Mucosa of descending colon (tissue), 3 donors: ENCODE data around the gene UNC5B. TPM values are rescaled to one million over a fixed set of nuclear protein-coding genes. Genes with fewer than 3 reads are reported as not detected.

Experiments
- ATAC-seq: fragments of 200-7000 bp; cut with Tn5 transposase; one replicate; pipeline ENCODE4 v1.9.1; 2020; ENCODE audit warnings: mild to moderate bottlenecking, moderate library complexity
- DNase-seq, 3 donors: peaks; one replicate each; pipeline ENCODE4 v3.0.0-alpha.2; 2020
- H3K36me3 ChIP-seq: fragments of 200-600 bp; one replicate; pipeline ENCODE4 v1.8.0; 2021; ENCODE audit warnings: low read depth, mild to moderate bottlenecking
- H3K4me1 ChIP-seq: fragments of 200-600 bp; one replicate; pipeline ENCODE4 v1.8.0; 2021; ENCODE audit warnings: low read depth, mild to moderate bottlenecking
- H3K4me3 ChIP-seq: fragments of 200-600 bp; one replicate; pipeline ENCODE4 v1.8.0; 2021; ENCODE audit warnings: mild to moderate bottlenecking
- H3K9me3 ChIP-seq: fragments of 200-600 bp; one replicate; pipeline ENCODE4 v1.8.0; 2021; ENCODE audit warnings: mild to moderate bottlenecking
- CTCF ChIP-seq: fragments of 200-600 bp; IDR thresholded peaks from one replicate; pipeline ENCODE4 v1.8.0; 2022; ENCODE audit warnings: antibody characterized with exemption, mild to moderate bottlenecking
- intact Hi-C, 2 donors: fragments of 100-400 bp; cut with DNase I in 1 of 2; cut with micrococcal nuclease in 1 of 2; formaldehyde crosslinking; loops; one replicate each; pipeline versions ENCODE4 v1.11.0 to v1.11.1; 2022; cut with DNase I, micrococcal nuclease
- total RNA-seq, 3 donors: library from RNA; stranded (reverse); fragmentation: NEBNext Ultra II Directional in 2 of 3; extraction: Animal tissue kit (Norgen Biotek cat#: 25700) in 2 of 3; gene quantifications; one replicate each; pipeline versions ENCODE4 v1.2.1 to v1.2.4, GENCODE V29; 2021 to 2023
- donor health status: DM: no; HTN: no; CAD: no; lungs with moderate emphysema.
- donor health status: DM: no; HTN: no; CAD: no.
- donor health status: DM: no; HTN: yes; CAD: no.

UNC5B gene
- total RNA-seq, 3 donors from 2014 or later: 11.0 to 17.4 (median 11.4) TPM

- ATAC-seq: no peak
- intact Hi-C loops: no loop called here
- peaks cover 76% of the 10 kb centered on the region for H3K4me1 ChIP-seq
Measured at GRCh38 chr10:71259282-71259681, 46.9 kb downstream of the UNC5B start.

GRCh38 chr10:71259815-71260501 lies 47.6 kb downstream of the UNC5B start:
- peaks cover 76% of the 10 kb centered on the region for H3K4me1 ChIP-seq
- H3K9me3 ChIP-seq: no peaks in the 10 kb centered on the region
- ATAC-seq: peak; percentile 65
- intact Hi-C loops: no loop called here
- no peak overlapping the region for H3K4me3 ChIP-seq
- no peaks in the 10 kb centered on the region for H3K36me3 ChIP-seq
- no peak for TF ChIP-seq CTCF
- DNase-seq: peak; percentile 83 to 86 (median 84)

More at GRCh38 chr10:71259282-71259681, 46.9 kb downstream of the UNC5B start:
- H3K4me3 ChIP-seq: no peak overlapping the region
- no peak for DNase-seq
- no peaks in the 10 kb centered on the region for H3K9me3 ChIP-seq
- TF ChIP-seq CTCF: no peak
- no peaks in the 10 kb centered on the region for H3K36me3 ChIP-seq

GRCh38 chr10:71260622-71261325 lies 48.4 kb downstream of the UNC5B start:
- no peak for ATAC-seq

GRCh38 chr10:71262027-71262426 lies 49.7 kb downstream of the UNC5B start:
- Histone ChIP-seq H3K9me3 (no peaks in the 10 kb centered on the region), H3K4me1 (peaks cover 59% of the 10 kb centered on the region), H3K4me3 (no peak overlapping the region), H3K36me3 (no peaks in the 10 kb centered on the region)
- no peak for TF ChIP-seq CTCF
- DNase-seq (peak in 2 of 3 donors; percentile 38 to 53), ATAC-seq (peak; percentile 47)
- intact Hi-C loops: no loop called here

More at GRCh38 chr10:71260622-71261325, 48.4 kb downstream of the UNC5B start:
- Histone ChIP-seq H3K9me3 (no peaks in the 10 kb centered on the region), H3K4me3 (no peak overlapping the region), H3K36me3 (no peaks in the 10 kb centered on the region), H3K4me1 (peaks cover 68% of the 10 kb centered on the region)
- DNase-seq: no peak
- intact Hi-C loops: no loop called here
- no peak for TF ChIP-seq CTCF

- ATAC-seq (peak; percentile 41), DNase-seq (peak in 1 of 3 donors; percentile 18)
- intact Hi-C loops: no loop called here
- no peaks in the 10 kb centered on the region for H3K9me3 ChIP-seq
- H3K36me3 ChIP-seq: no peaks in the 10 kb centered on the region
- TF ChIP-seq CTCF: no peak
- peaks cover 53% of the 10 kb centered on the region for H3K4me1 ChIP-seq
- H3K4me3 ChIP-seq: no peak overlapping the region
Measured at GRCh38 chr10:71262817-71263216, 50.4 kb downstream of the UNC5B start.
